ENCODE measurements around the gene DOCK4. TPM values are rescaled to one million over a fixed set of nuclear protein-coding genes. Genes with fewer than 3 reads are reported as not detected.
A peak's percentile ranks its signal among the peaks of the same experiment; 100 is the strongest.

Gene DOCK4
- polyA plus RNA-seq, 2 of the 4 experiments (the other 2 are of a cell fraction): 13.7 to 15.7 TPM

DNA sequence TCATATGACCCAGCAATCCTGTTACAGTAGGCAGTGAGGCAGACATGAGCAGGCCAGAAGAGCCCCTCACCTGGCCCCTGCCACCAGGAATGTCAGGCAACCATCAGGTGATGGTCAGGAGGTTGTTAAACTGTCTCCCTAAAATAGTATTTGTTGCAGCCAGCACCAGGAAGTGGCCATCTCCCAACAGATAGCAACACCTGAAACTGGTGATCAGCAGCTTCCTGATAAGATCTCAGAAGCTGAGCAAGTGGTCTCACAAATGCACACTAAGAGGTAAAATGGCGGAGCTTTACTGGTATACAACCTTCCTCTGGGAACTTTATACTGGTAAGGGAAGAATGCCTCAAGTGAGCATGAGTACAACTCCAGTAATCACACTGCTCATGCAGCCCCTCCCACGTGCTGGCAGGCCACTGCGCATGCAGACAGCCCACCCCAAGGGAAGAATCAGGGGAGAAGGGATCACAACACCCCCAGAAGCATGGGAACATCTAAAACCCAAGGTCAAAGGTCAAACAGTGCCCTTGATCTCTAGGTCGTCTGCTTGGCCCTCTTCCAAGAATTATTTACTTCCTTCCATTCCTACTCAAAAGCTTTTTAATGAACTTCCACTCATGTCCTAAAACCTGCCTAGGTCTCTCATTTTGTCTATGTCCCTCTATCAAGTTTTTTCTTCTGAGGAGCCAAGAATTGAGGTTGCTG lies 133.5 kb downstream of the DOCK4 start:
- FAIRE-seq (no peak), DNase-seq (ENCODE audit: low read depth in 1 of 2, low spot score in 1 of 2) (no peak), ATAC-seq (no peak)
- H3K27ac ChIP-seq: peak overlapping the region; percentile 13 to 72; a peak in 5 of 6 replicates
- H3K4me3 ChIP-seq: no peak overlapping the region
- ChIA-PET CTCF (interaction anchor here (0.6 to 1.9 kb wide), 4 partner anchors 10 to 310 kb away, joined by 3 to 5 read pairs (median 4); no protein-coding TSS in a partner anchor), POLR2A (no interaction called here)
- peaks cover 18% of the 10 kb centered on the region for H3K9me3 ChIP-seq
- peaks cover 62% of the 10 kb centered on the region for H3K4me1 ChIP-seq
- peak overlapping the region; percentile 39 for H3K4me2 ChIP-seq
- 84% methylated on average over 4 of the region's 4 CpGs for WGBS (ENCODE audit: missing lambda C conversion rate)
- TF ChIP-seq RCOR1 (IDR thresholded peaks at IDR 0.05; ENCODE audit: low read depth, low read length): no peak
- no peak for TF ChIP-seq HDAC2 (IDR thresholded peaks at IDR 0.05)
- no peak for TF ChIP-seq MYC (IDR thresholded peaks at IDR 0.05; ENCODE audit: borderline replicate concordance, low read length)
- TF ChIP-seq MAX (IDR thresholded peaks at IDR 0.05): no peak
- TF ChIP-seq TP53 (CRISPR knock-in tag; IDR thresholded peaks at IDR 0.05): no peak
- TF ChIP-seq POLR2AphosphoS2 (conservative IDR thresholded peaks at IDR 0.05; ENCODE audit: low read length): no peak
- TF ChIP-seq SMC3 (IDR thresholded peaks at IDR 0.05): no peak
- no peak for TF ChIP-seq ZC3H11A (IDR thresholded peaks at IDR 0.05)

- TF ChIP-seq SREBF2 (IDR thresholded peaks at IDR 0.05): no peak
- no peak for TF ChIP-seq FOSL2 (IDR thresholded peaks at IDR 0.05)
- peak; percentile 14; the same call in 1 of the 2 replicates for TF ChIP-seq FOSL2 (CRISPR knock-in tag; IDR thresholded peaks at IDR 0.05)
- H3K4me3 ChIP-seq: no peak overlapping the region
These were observed 134.3 kb downstream of the DOCK4 start for GRCh38 chr7:112071856-112072255.

DNA sequence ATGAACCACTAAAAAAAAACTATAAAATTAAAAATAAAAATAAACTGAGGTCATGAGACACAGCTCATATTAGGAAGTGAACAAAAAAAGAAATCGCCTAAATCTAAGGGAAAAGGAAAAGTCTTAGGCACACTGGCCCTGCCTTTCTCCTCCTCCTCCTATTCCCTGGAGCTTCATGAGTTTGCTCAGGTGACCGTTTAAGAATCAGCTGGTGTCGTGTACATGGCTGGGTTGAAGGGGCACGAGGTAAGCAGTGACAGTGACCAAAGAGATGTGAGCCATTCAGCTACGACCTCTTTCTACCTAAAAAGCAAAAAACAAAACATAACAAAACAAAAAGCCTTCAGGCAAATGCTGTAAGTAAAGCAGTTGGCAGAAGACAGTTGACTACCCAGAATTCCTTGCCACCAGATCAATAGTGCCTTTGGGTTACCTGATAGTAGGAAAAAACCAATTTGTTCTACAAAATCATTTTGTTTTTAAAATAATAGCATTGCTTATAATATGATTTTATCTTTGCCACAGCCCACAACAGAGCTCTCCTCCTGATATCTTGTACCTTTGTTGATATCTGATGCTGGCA lies 135.4 kb downstream of the DOCK4 start:
- peaks cover 69% of the 10 kb centered on the region for H3K4me1 ChIP-seq
- ChIA-PET POLR2A (no interaction called here), CTCF (interaction anchor here (2.2 kb wide), 1 partner anchor 9 kb away, joined by 12 read pairs; no protein-coding TSS in a partner anchor)

More at GRCh38 chr7:112071856-112072255, 134.3 kb downstream of the DOCK4 start:
- no peak for ATAC-seq
- H3K4me1 ChIP-seq: peaks cover 68% of the 10 kb centered on the region
- no peak for FAIRE-seq
- H3K4me2 ChIP-seq: peak overlapping the region; percentile 39
- H3K9me3 ChIP-seq: peaks cover 18% of the 10 kb centered on the region
- POLR2A ChIA-PET: no interaction called here
- DNase-seq (ENCODE audit: low read depth in 1 of 2, low spot score in 1 of 2): no peak
- no peak overlapping the region for H3K27ac ChIP-seq
- CTCF ChIA-PET: interaction anchor here (0.6 to 1.9 kb wide), 2 partner anchors 210 to 309 kb away, joined by 3 to 5 read pairs; no protein-coding TSS in a partner anchor

More for the DNA sequence above, 135.4 kb downstream of the DOCK4 start:
- DNase-seq (ENCODE audit: low read depth in 1 of 2, low spot score in 1 of 2) (no peak), ATAC-seq (no peak), FAIRE-seq (no peak)
- 64% methylated on average over 5 of the region's 5 CpGs for WGBS (ENCODE audit: missing lambda C conversion rate)
- Histone ChIP-seq H3K4me2 (peak overlapping the region; percentile 6; the same call in 1 of the 3 replicates), H3K27ac (peak overlapping the region in 1 of 2 experiments; percentile 65; a peak in 3 of 6 replicates), H3K9me3 (peaks cover 18% of the 10 kb centered on the region), H3K4me3 (no peak overlapping the region)
- TF ChIP-seq RNF2 (IDR thresholded peaks at IDR 0.05; ENCODE audit: borderline replicate concordance, low read depth) (no peak), HES2 (IDR thresholded peaks at IDR 0.05) (no peak), CBX8 (IDR thresholded peaks at IDR 0.05) (no peak), FOSL2 (IDR thresholded peaks at IDR 0.05) (no peak), FOSL2 (CRISPR knock-in tag; IDR thresholded peaks at IDR 0.05) (no peak), FOXS1 (CRISPR knock-in tag; IDR thresholded peaks at IDR 0.05) (no peak), PHF8 (IDR thresholded peaks at IDR 0.05; ENCODE audit: borderline replicate concordance, low read depth) (no peak), CHD2 (IDR thresholded peaks at IDR 0.05; ENCODE audit: low read length, partially characterized antibody) (no peak), NR3C1 (IDR thresholded peaks at IDR 0.05) (no peak), KDM1A (IDR thresholded peaks at IDR 0.05; ENCODE audit: low read depth) (no peak), MAX (IDR thresholded peaks at IDR 0.05) (no peak), NFE2L2 (conservative IDR thresholded peaks at IDR 0.05; ENCODE audit: low read length) (no peak), ELK1 (IDR thresholded peaks at IDR 0.05; ENCODE audit: low read depth, low read length) (no peak)
- TF ChIP-seq, protein P1, sequence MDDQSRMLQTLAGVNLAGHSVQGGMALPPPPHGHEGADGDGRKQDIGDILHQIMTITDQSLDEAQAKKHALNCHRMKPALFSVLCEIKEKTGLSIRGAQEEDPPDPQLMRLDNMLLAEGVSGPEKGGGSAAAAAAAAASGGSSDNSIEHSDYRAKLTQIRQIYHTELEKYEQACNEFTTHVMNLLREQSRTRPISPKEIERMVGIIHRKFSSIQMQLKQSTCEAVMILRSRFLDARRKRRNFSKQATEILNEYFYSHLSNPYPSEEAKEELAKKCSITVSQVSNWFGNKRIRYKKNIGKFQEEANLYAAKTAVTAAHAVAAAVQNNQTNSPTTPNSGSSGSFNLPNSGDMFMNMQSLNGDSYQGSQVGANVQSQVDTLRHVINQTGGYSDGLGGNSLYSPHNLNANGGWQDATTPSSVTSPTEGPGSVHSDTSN (IDR thresholded peaks at IDR 0.05): no peak
